H9 (cell line): ENCODE results near the gene BAZ1B. TPM values are rescaled to one million over a fixed set of nuclear protein-coding genes. Genes with fewer than 3 reads are reported as not detected.

Experiments
- DNase-seq: peaks from one replicate; pipeline ENCODE4 v3.0.0-alpha.2; 2017
- H2AFZ ChIP-seq: one replicate; pipeline ENCODE4 v1.6.1; 2013; ENCODE audit warnings: mild to moderate bottlenecking, low read length, control low read depth, moderate library complexity
- H2AK5ac ChIP-seq: 2 replicates; pipeline ENCODE4 v1.6.1; 2013; ENCODE audit warnings: low read length, control low read depth, mixed read lengths; ENCODE audit not compliant: insufficient read length
- H2BK120ac ChIP-seq: one replicate; pipeline ENCODE4 v1.6.1; 2013; ENCODE audit warnings: low read depth, mild to moderate bottlenecking, low read length, control low read depth, inconsistent platforms; ENCODE audit not compliant: poor library complexity, severe bottlenecking
- H2BK12ac ChIP-seq: 2 replicates; pipeline ENCODE4 v1.6.1; 2013; ENCODE audit warnings: low read length, control low read depth, mixed read lengths, low read depth; ENCODE audit not compliant: insufficient read length
- H2BK15ac ChIP-seq: 2 replicates; pipeline ENCODE4 v1.6.1; 2013; ENCODE audit warnings: low read depth, low read length, control low read depth
- H2BK20ac ChIP-seq: one replicate; pipeline ENCODE4 v1.6.1; 2013; ENCODE audit warnings: low read depth, mild to moderate bottlenecking, low read length, control low read depth, inconsistent platforms; ENCODE audit not compliant: poor library complexity, severe bottlenecking
- H2BK5ac ChIP-seq: 2 replicates; pipeline ENCODE4 v1.6.1; 2013; ENCODE audit warnings: low read length, control low read depth, mixed read lengths; ENCODE audit not compliant: insufficient read length
- H3K14ac ChIP-seq: 2 replicates; pipeline ENCODE4 v1.6.1; 2013; ENCODE audit warnings: low read length, control low read depth; ENCODE audit not compliant: insufficient read depth
- H3K18ac ChIP-seq: 2 replicates; pipeline ENCODE4 v1.6.1; 2013; ENCODE audit warnings: low read depth, mild to moderate bottlenecking, mixed read lengths, low read length, control low read depth; ENCODE audit not compliant: insufficient read length
- H3K23ac ChIP-seq: 2 replicates; pipeline ENCODE4 v1.6.1; 2013; ENCODE audit warnings: low read length, control low read depth, mixed read lengths, low read depth; ENCODE audit not compliant: insufficient read length
- H3K23me2 ChIP-seq: 2 replicates; pipeline ENCODE4 v1.6.1; 2013; ENCODE audit warnings: low read depth, mild to moderate bottlenecking, mixed read lengths, low read length, control low read depth; ENCODE audit not compliant: insufficient read length, poor library complexity, severe bottlenecking
- H3K27ac ChIP-seq: 2 replicates; pipeline ENCODE4 v1.5.1; 2013; ENCODE audit warnings: low read length, control low read depth, mixed read lengths, low read depth; ENCODE audit not compliant: insufficient read length
- H3K27me3 ChIP-seq: 2 replicates; pipeline ENCODE4 v1.6.1; 2013; ENCODE audit warnings: low read length, control low read depth, inconsistent platforms; ENCODE audit not compliant: insufficient read depth
- H3K4ac ChIP-seq: 2 replicates; pipeline ENCODE4 v1.6.1; 2013; ENCODE audit warnings: low read depth, mild to moderate bottlenecking, control low read depth, inconsistent platforms, low read length, moderate library complexity
- H3K4me1 ChIP-seq: 2 replicates; pipeline ENCODE4 v1.6.1; 2013; ENCODE audit warnings: low read length, control low read depth, inconsistent platforms; ENCODE audit not compliant: insufficient read depth
- H3K4me2 ChIP-seq: 2 replicates; pipeline ENCODE4 v1.6.1; 2013; ENCODE audit warnings: low read length, control low read depth, mixed read lengths; ENCODE audit not compliant: insufficient read length, insufficient read depth
- H3K56ac ChIP-seq: 2 replicates; pipeline ENCODE4 v1.6.1; 2013; ENCODE audit warnings: low read depth, mild to moderate bottlenecking, mixed read lengths, low read length, control low read depth; ENCODE audit not compliant: insufficient read length
- H3K79me1 ChIP-seq: 2 replicates; pipeline ENCODE4 v1.6.1; 2013; ENCODE audit warnings: low read depth, mild to moderate bottlenecking, moderate library complexity, low read length, control low read depth, inconsistent platforms; ENCODE audit not compliant: insufficient read depth, poor library complexity, severe bottlenecking
- H3K79me2 ChIP-seq: 2 replicates; pipeline ENCODE4 v1.6.1; 2013; ENCODE audit warnings: low read length, control low read depth, inconsistent platforms; ENCODE audit not compliant: insufficient read depth
- H3K9ac ChIP-seq: 2 replicates; pipeline ENCODE4 v1.6.1; 2013; ENCODE audit warnings: low read length, control low read depth, mixed read lengths; ENCODE audit not compliant: insufficient read length; ENCODE audit errors: extremely low read depth
- H3K9me3 ChIP-seq: one replicate; pipeline ENCODE4 v1.6.1; 2013; ENCODE audit warnings: low read depth, low read length, inconsistent platforms; ENCODE audit not compliant: control insufficient read depth
- H3T11ph ChIP-seq: one replicate; pipeline ENCODE4 v1.6.1; 2013; ENCODE audit warnings: mild to moderate bottlenecking, low read length, control low read depth, inconsistent platforms
- H4K20me1 ChIP-seq: one replicate; pipeline ENCODE4 v1.6.1; 2013; ENCODE audit not compliant: control insufficient read depth, insufficient read length, insufficient read depth
- H4K5ac ChIP-seq: 2 replicates; pipeline ENCODE4 v1.6.1; 2013; ENCODE audit warnings: low read depth, mild to moderate bottlenecking, mixed read lengths, low read length, control low read depth; ENCODE audit not compliant: insufficient read length
- H4K8ac ChIP-seq: replicated peaks from 2 replicates; pipeline ENCODE4 v1.6.1; 2013; ENCODE audit warnings: low read length, control low read depth, mixed read lengths, low read depth; ENCODE audit not compliant: insufficient read length
- H4K91ac ChIP-seq: 2 replicates; pipeline ENCODE4 v1.6.1; 2013; ENCODE audit warnings: low read depth, mild to moderate bottlenecking, moderate library complexity, mixed read lengths, low read length, control low read depth; ENCODE audit not compliant: insufficient read length
- H3K27ac Mint-ChIP-seq, 3 experiments: 2 replicates in 2 of 3; 3 replicates in 1 of 3; pipeline ENCODE4 v1.8.0; 2020 to 2021; ENCODE audit warnings: mixed read lengths in 3 of 3, mild to moderate bottlenecking in 1 of 3, moderate library complexity in 1 of 3
- H3K27me3 Mint-ChIP-seq: 2 replicates; pipeline ENCODE4 v1.8.0; 2021; ENCODE audit warnings: low read depth, mild to moderate bottlenecking, moderate library complexity, mixed read lengths
- H3K36me3 Mint-ChIP-seq, 3 experiments: 2 replicates in 2 of 3; 3 replicates in 1 of 3; pipeline ENCODE4 v1.8.0; 2020 to 2021; ENCODE audit warnings: low read depth in 3 of 3, mixed read lengths in 3 of 3; ENCODE audit not compliant: insufficient read depth in 1 of 3
- H3K4me1 Mint-ChIP-seq, 2 experiments: 2 replicates each; pipeline ENCODE4 v1.8.0; 2020; ENCODE audit warnings: mixed read lengths in 2 of 2
- H3K4me3 Mint-ChIP-seq, 2 experiments: 2 replicates in 1 of 2; 3 replicates in 1 of 2; pipeline ENCODE4 v1.8.0; 2020 to 2021; ENCODE audit warnings: mild to moderate bottlenecking in 2 of 2, mixed read lengths in 2 of 2, moderate library complexity in 1 of 2
- H3K9me3 Mint-ChIP-seq, 2 experiments: 2 replicates in 1 of 2; 3 replicates in 1 of 2; pipeline ENCODE4 v1.8.0; 2020; ENCODE audit warnings: mild to moderate bottlenecking in 2 of 2, mixed read lengths in 2 of 2, moderate library complexity in 1 of 2
- CTCF ChIP-seq: fragments of 200-600 bp; sonication (generic); conservative IDR thresholded peaks from 3 replicates; pipeline ENCODE4 v1.8.0; 2021; ENCODE audit warnings: antibody characterized with exemption, mild to moderate bottlenecking
- WGBS: extraction: QIAGEN DNeasy Blood & Tissue Kit; methylation state at CpG from one replicate; pipeline ENCODE4 v1.1.7; 2013; ENCODE audit warnings: missing lambda C conversion rate, low lambda C conversion rate, mixed read lengths; ENCODE audit not compliant: insufficient read length; ENCODE audit errors: extremely low coverage; 5-methylcytosine and 5-hydroxymethylcytosine counted together
- total RNA-seq: library from RNA; stranded (reverse); gene quantifications from 2 replicates; pipeline ENCODE4 v1.2.1, GENCODE V29; 2021

Gene BAZ1B
- total RNA-seq, 1 experiment from 2014 or later: 96.4 TPM

DNA sequence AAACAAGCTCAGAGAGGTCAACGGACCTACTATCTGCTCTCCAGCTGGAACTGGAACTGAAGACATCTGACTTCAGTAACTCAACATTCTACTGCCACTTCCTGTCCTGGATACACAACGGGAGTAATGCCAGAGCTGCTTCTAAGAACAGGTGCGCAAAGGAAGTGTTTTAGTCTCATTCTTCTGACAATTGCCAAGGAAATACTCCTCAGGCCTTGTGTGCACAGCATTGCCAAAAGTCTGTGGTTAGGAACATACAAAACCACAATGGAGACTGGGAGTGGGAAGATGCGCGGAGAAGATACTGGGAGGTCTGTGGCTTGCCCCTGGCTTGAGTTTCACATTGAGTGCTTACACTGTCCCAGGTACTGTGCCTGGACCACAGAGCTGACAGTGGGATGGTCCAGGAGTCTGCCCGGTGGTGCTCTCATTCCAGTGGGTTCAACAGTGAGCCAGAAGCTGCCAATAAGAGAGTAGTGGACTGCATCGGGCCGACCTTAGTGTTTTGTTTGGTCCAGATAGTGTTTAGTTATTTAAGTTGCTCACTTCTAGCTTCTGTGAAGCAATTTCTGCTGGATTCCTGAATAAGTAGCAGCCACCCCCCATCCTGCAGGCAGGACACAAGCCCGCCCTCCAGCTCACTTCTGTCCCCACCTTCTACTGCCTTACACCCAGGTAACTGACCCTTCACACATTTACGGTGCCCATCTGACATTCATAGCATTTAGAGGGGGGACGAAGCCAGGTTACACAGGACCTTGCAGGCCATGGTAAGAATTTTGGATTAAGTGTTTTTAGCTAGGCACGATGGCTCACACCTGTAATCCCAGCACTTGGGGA lies 46.0 kb upstream of the BAZ1B start:
- no peaks in the 10 kb centered on the region for H3K9me3 ChIP-seq
- peaks cover 6 to 8% of the 10 kb centered on the region in 2 experiments for H3K4me1 Mint-ChIP-seq
- H4K91ac ChIP-seq: no peak overlapping the region
- no peak overlapping the region for H3K4ac ChIP-seq
- no peak overlapping the region for H2AK5ac ChIP-seq
- H3K18ac ChIP-seq: no peak overlapping the region
- no peak overlapping the region for H3K9ac ChIP-seq
- H3K4me3 Mint-ChIP-seq: no peak overlapping the region
- no peak overlapping the region for H2BK20ac ChIP-seq
- no peak overlapping the region for H2AFZ ChIP-seq
- H2BK120ac ChIP-seq: no peak overlapping the region
- no peaks in the 10 kb centered on the region for H3K79me1 ChIP-seq
- H3K9me3 Mint-ChIP-seq: no peaks in the 10 kb centered on the region
- no peak overlapping the region for H4K5ac ChIP-seq
- no peak overlapping the region for H2BK5ac ChIP-seq
- no peaks in the 10 kb centered on the region for H3K79me2 ChIP-seq
- H3K36me3 Mint-ChIP-seq: peaks cover 17 to 39% (median 38%) of the 10 kb centered on the region in 3 experiments; a peak in 6 of 7 replicates
- WGBS: no CpG with 5 or more reads among the region's 12 CpGs
- TF ChIP-seq CTCF: no peak
- H3K27ac Mint-ChIP-seq: no peak overlapping the region; a peak in 1 of 7 replicates
- H3K23ac ChIP-seq: no peak overlapping the region
- no peak overlapping the region for H3T11ph ChIP-seq
- H3K4me1 ChIP-seq: no peaks in the 10 kb centered on the region
- H3K23me2 ChIP-seq: no peaks in the 10 kb centered on the region
- no peak overlapping the region for H3K4me2 ChIP-seq
- no peak overlapping the region; the same call in 1 of the 2 replicates for H3K14ac ChIP-seq
- no peak overlapping the region for H3K27ac ChIP-seq
- H4K20me1 ChIP-seq: no peaks in the 10 kb centered on the region
- no peak overlapping the region for H4K8ac ChIP-seq
- H3K27me3 ChIP-seq: no peaks in the 10 kb centered on the region
- no peak for DNase-seq
- H3K27me3 Mint-ChIP-seq: peaks cover 18% of the 10 kb centered on the region
- no peak overlapping the region for H2BK12ac ChIP-seq
- H2BK15ac ChIP-seq: no peak overlapping the region
- H3K56ac ChIP-seq: no peak overlapping the region
